HEK293 (cell line): ENCODE results near the gene SRSF8.

Source experiments
- CTCF ChIA-PET: fragments of 350-600 bp; formaldehyde crosslinking; extraction: SDS; loops from one replicate; lab custom pipeline; 2021; ENCODE audit warnings: antibody characterized with exemption; lab: Yijun Ruan, JAX
- POLR2A ChIA-PET: fragments of 300-600 bp; formaldehyde crosslinking; extraction: SDS; loops from one replicate; lab custom pipeline; 2020; ENCODE audit warnings: antibody characterized with exemption, inconsistent platforms; lab: Yijun Ruan, JAX
- H3K27ac ChIP-seq: fragments of 200-500 bp; sonication (Bioruptor generic); 2 replicates; pipeline ENCODE4 v1.5.1; 2014; ENCODE audit warnings: low read depth, low read length, control low read depth, inconsistent platforms; ENCODE audit errors: extremely low read depth
- H3K36me3 ChIP-seq, 2 experiments: fragments of 200-500 bp in 1 of 2; sonication (Bioruptor generic) in 1 of 2; 1 replicate in 1 of 2; 2 replicates in 1 of 2; pipeline ENCODE4 v1.5.1; 2014 to 2017; ENCODE audit warnings: inconsistent platforms in 2 of 2, low read length in 2 of 2; ENCODE audit not compliant: control insufficient read depth in 2 of 2, insufficient read depth in 1 of 2
- H3K4me1 ChIP-seq: fragments of 200-500 bp; sonication (Bioruptor generic); 2 replicates; pipeline ENCODE4 v1.5.1; 2014; ENCODE audit warnings: mild to moderate bottlenecking, low read length, inconsistent platforms; ENCODE audit not compliant: control insufficient read depth, insufficient read depth
- H3K4me3 ChIP-seq: 2 replicates; pipeline ENCODE4 v1.5.1; 2011; ENCODE audit warnings: low read depth, mild to moderate bottlenecking, control low read depth, low read length, moderate library complexity
- H3K9me3 ChIP-seq: fragments of 200-500 bp; sonication (Bioruptor generic); 2 replicates; pipeline ENCODE4 v1.5.1; 2014; ENCODE audit warnings: low read depth, low read length, inconsistent platforms; ENCODE audit not compliant: control insufficient read depth, insufficient read depth
- BCL11B ChIP-seq: fragments of 450-650 bp; formaldehyde crosslinking; IDR thresholded peaks from 2 replicates; pipeline ENCODE4 v1.5.1; 2016; ENCODE audit warnings: low read depth, missing biosample characterization, missing genetic modification characterization
- GLIS2 ChIP-seq: fragments of 450-650 bp; formaldehyde crosslinking; IDR thresholded peaks from 2 replicates; pipeline ENCODE4 v1.5.1; 2016; ENCODE audit warnings: missing biosample characterization, missing genetic modification characterization
- HOXA7 ChIP-seq: sonication (generic); formaldehyde crosslinking; IDR thresholded peaks from 2 replicates; pipeline ENCODE4 v1.8.1; 2022; ENCODE audit warnings: missing genetic modification reagents, borderline replicate concordance
- PRDM1 ChIP-seq: fragments of 450-650 bp; formaldehyde crosslinking; IDR thresholded peaks from 2 replicates; pipeline ENCODE4; 2016; ENCODE audit warnings: missing biosample characterization, missing genetic modification characterization
- SP3 ChIP-seq: fragments of 450-650 bp; formaldehyde crosslinking; IDR thresholded peaks from 2 replicates; pipeline ENCODE4 v1.5.1; 2016; ENCODE audit warnings: missing biosample characterization, missing genetic modification characterization
- YY1 ChIP-seq: fragments of 450-650 bp; formaldehyde crosslinking; IDR thresholded peaks from 2 replicates; pipeline ENCODE4 v1.5.1; 2018; ENCODE audit warnings: missing biosample characterization, missing genetic modification characterization
- ZBTB21 ChIP-seq: fragments of 450-650 bp; formaldehyde crosslinking; IDR thresholded peaks from 2 replicates; pipeline ENCODE4 v1.5.1; 2017; ENCODE audit warnings: missing biosample characterization, missing genetic modification characterization
- ZFP37 ChIP-seq: fragments of 450-650 bp; formaldehyde crosslinking; IDR thresholded peaks from 2 replicates; pipeline ENCODE4 v1.5.1; 2016; ENCODE audit warnings: missing biosample characterization, missing genetic modification characterization
- ZNF10 ChIP-seq: fragments of 450-650 bp; formaldehyde crosslinking; IDR thresholded peaks from 2 replicates; pipeline ENCODE4 v1.5.1; 2017; ENCODE audit warnings: missing biosample characterization, missing genetic modification characterization
- ZNF174 ChIP-seq: fragments of 450-650 bp; formaldehyde crosslinking; IDR thresholded peaks from 2 replicates; pipeline ENCODE4 v1.5.0; 2017; ENCODE audit warnings: missing biosample characterization, mild to moderate bottlenecking, missing genetic modification characterization
- ZNF175 ChIP-seq: fragments of 450-650 bp; formaldehyde crosslinking; IDR thresholded peaks from 2 replicates; pipeline ENCODE4 v1.5.1; 2016; ENCODE audit warnings: missing biosample characterization, missing genetic modification characterization
- ZNF248 ChIP-seq: fragments of 450-650 bp; formaldehyde crosslinking; IDR thresholded peaks from 2 replicates; pipeline ENCODE4 v1.5.1; 2017; ENCODE audit warnings: missing biosample characterization, missing genetic modification characterization
- ZNF335 ChIP-seq: fragments of 450-650 bp; formaldehyde crosslinking; conservative IDR thresholded peaks from 2 replicates; pipeline ENCODE4 v1.5.1; 2016; ENCODE audit warnings: missing biosample characterization, missing genetic modification characterization
- ZNF362 ChIP-seq: fragments of 450-650 bp; formaldehyde crosslinking; IDR thresholded peaks from 2 replicates; pipeline ENCODE4 v1.5.1; 2016; ENCODE audit warnings: missing biosample characterization, missing genetic modification characterization
- ZNF391 ChIP-seq: fragments of 450-650 bp; formaldehyde crosslinking; IDR thresholded peaks from 2 replicates; pipeline ENCODE4 v1.5.1; 2016; ENCODE audit warnings: low read depth, missing biosample characterization, missing genetic modification characterization, borderline replicate concordance
- ZNF510 ChIP-seq: fragments of 450-650 bp; formaldehyde crosslinking; IDR thresholded peaks from 2 replicates; pipeline ENCODE4 v1.5.1; 2018; ENCODE audit warnings: mild to moderate bottlenecking, missing genetic modification characterization, missing biosample characterization; ENCODE audit not compliant: insufficient replicate concordance
- ZNF514 ChIP-seq: fragments of 450-650 bp; formaldehyde crosslinking; IDR thresholded peaks from 2 replicates; pipeline ENCODE4 v1.5.1; 2016; ENCODE audit warnings: missing biosample characterization, missing genetic modification characterization
- ZNF529 ChIP-seq: fragments of 450-650 bp; formaldehyde crosslinking; IDR thresholded peaks from 2 replicates; pipeline ENCODE4 v1.5.1; 2017; ENCODE audit warnings: missing genetic modification characterization, missing biosample characterization; ENCODE audit not compliant: insufficient replicate concordance
- ZNF580 ChIP-seq: fragments of 450-650 bp; formaldehyde crosslinking; IDR thresholded peaks from 2 replicates; pipeline ENCODE4 v1.5.1; 2016; ENCODE audit warnings: missing biosample characterization, missing genetic modification characterization
- ZNF677 ChIP-seq: fragments of 450-650 bp; IDR thresholded peaks from 2 replicates; pipeline ENCODE4 v1.5.0; 2018; ENCODE audit warnings: missing biosample characterization, mild to moderate bottlenecking, missing genetic modification characterization, moderate library complexity
- ZNF692 ChIP-seq: fragments of 450-650 bp; formaldehyde crosslinking; IDR thresholded peaks from 2 replicates; pipeline ENCODE4 v1.5.1; 2016; ENCODE audit warnings: missing biosample characterization, missing genetic modification characterization
- ZNF777 ChIP-seq: fragments of 450-650 bp; formaldehyde crosslinking; IDR thresholded peaks from 2 replicates; pipeline ENCODE4 v1.5.1; 2017; ENCODE audit warnings: missing biosample characterization, missing genetic modification characterization, borderline replicate concordance
- ZNF792 ChIP-seq: fragments of 450-650 bp; formaldehyde crosslinking; IDR thresholded peaks from 2 replicates; pipeline ENCODE4 v1.5.1; 2016; ENCODE audit warnings: missing biosample characterization, missing genetic modification characterization
- ZNF830 ChIP-seq: fragments of 450-650 bp; IDR thresholded peaks from 2 replicates; pipeline ENCODE4 v1.5.0; 2018; ENCODE audit warnings: missing biosample characterization, missing genetic modification characterization, low read depth, mild to moderate bottlenecking, moderate library complexity
- ZNF837 ChIP-seq: fragments of 450-650 bp; formaldehyde crosslinking; IDR thresholded peaks from 2 replicates; pipeline ENCODE4 v1.5.1; 2016; ENCODE audit warnings: missing biosample characterization, missing genetic modification characterization
- ZNF843 ChIP-seq: fragments of 450-650 bp; formaldehyde crosslinking; IDR thresholded peaks from 2 replicates; pipeline ENCODE4 v1.5.1; 2016; ENCODE audit warnings: missing biosample characterization, missing genetic modification characterization
- ZXDB ChIP-seq: fragments of 450-650 bp; formaldehyde crosslinking; IDR thresholded peaks from 2 replicates; pipeline ENCODE4 v1.5.1; 2016; ENCODE audit warnings: missing biosample characterization, missing genetic modification characterization

SRSF8 gene

GRCh38 chr11:95092549-95093324, 26.0 kb downstream of the SRSF8 start (continued):
- TF ChIP-seq ZNF335 (tag by site-specific recombination) (0 out of 2 replicates have a peak, but pooled peaks have one; percentile 24), ZNF692 (tag by site-specific recombination) (no peak), ZNF529 (tag by site-specific recombination) (no peak), GLIS2 (no peak), ZNF362 (tag by site-specific recombination) (no peak), ZNF175 (tag by site-specific recombination) (no peak)

- TF ChIP-seq ZNF677 (tag by site-specific recombination): no peak
- no peak for TF ChIP-seq ZNF777 (tag by site-specific recombination)
- TF ChIP-seq ZNF792 (tag by site-specific recombination): no peak
- TF ChIP-seq SP3: no peak
- no peak for TF ChIP-seq ZNF514 (tag by site-specific recombination)
- no peak for TF ChIP-seq ZNF391 (tag by site-specific recombination)
- no peak for TF ChIP-seq ZNF248
- no peak for TF ChIP-seq ZXDB (tag by site-specific recombination)
- TF ChIP-seq ZNF510 (tag by site-specific recombination): no peak
- TF ChIP-seq ZNF10: no peak
- TF ChIP-seq ZNF830: no peak
- TF ChIP-seq ZBTB21 (tag by site-specific recombination): no peak
- no peak for TF ChIP-seq ZNF843 (tag by site-specific recombination)
- no peak for TF ChIP-seq ZNF174 (tag by site-specific recombination)
- no peak overlapping the region for H3K4me3 ChIP-seq
- POLR2A ChIA-PET: interaction anchor here (1.6 kb wide), 1 partner anchor 26 kb away, joined by 6 read pairs; the partner anchor contains the start of gene SRSF8
Measured at GRCh38 chr11:95093548-95093947, 26.8 kb downstream of the SRSF8 start.

GRCh38 chr11:95095858-95096587, 29.3 kb downstream of the SRSF8 start:
- Histone ChIP-seq H3K27ac (no peak overlapping the region), H3K36me3 (no peaks in the 10 kb centered on the region), H3K4me1 (no peaks in the 10 kb centered on the region), H3K9me3 (no peaks in the 10 kb centered on the region), H3K4me3 (no peak overlapping the region)
- TF ChIP-seq ZNF248: no peak
- no peak for TF ChIP-seq YY1 (tag by site-specific recombination)
- peak; percentile 87 for TF ChIP-seq PRDM1 (tag by site-specific recombination)
- no peak for TF ChIP-seq ZNF837 (tag by site-specific recombination)
- no peak for TF ChIP-seq BCL11B
- 0 out of 2 replicates have a peak, but pooled peaks have one; percentile 68 for TF ChIP-seq ZNF362 (tag by site-specific recombination)
- no peak for TF ChIP-seq ZFP37
- no peak for TF ChIP-seq ZNF580 (tag by site-specific recombination)
- no peak for TF ChIP-seq HOXA7
- POLR2A ChIA-PET: interaction anchor here (0.5 to 1.7 kb wide), 3 partner anchors 123 to 1293 kb away, joined by 3 to 5 read pairs (median 5); partner anchors contain the start of genes CCDC82, CWC15 and KDM4D
- CTCF ChIA-PET: interaction anchor here (0.6 to 1.5 kb wide), 2 partner anchors 10 to 491 kb away, joined by 3 to 4 read pairs; no protein-coding TSS in a partner anchor

More at GRCh38 chr11:95093548-95093947, 26.8 kb downstream of the SRSF8 start:
- H3K27ac ChIP-seq: no peak overlapping the region
- H3K9me3 ChIP-seq: no peaks in the 10 kb centered on the region
- H3K36me3 ChIP-seq: no peaks in the 10 kb centered on the region
- no peaks in the 10 kb centered on the region for H3K4me1 ChIP-seq
- CTCF ChIA-PET: interaction anchor here (0.6 to 7.3 kb wide), 6 partner anchors 10 to 478 kb away, joined by 3 to 63 read pairs (median 7); partner anchors contain the start of gene SRSF8
